HG02571 (cell line): ENCODE results near the gene APBA2.

Source experiments
- ATAC-seq: cut with Tn5 transposase; IDR thresholded peaks from one replicate; pipeline ENCODE4 v1.9.1; 2021; ENCODE audit warnings: mild to moderate bottlenecking, moderate library complexity; ENCODE audit not compliant: unreplicated experiment

The APBA2 gene

GRCh38 chr15:28955160-28955992 lies 69.6 kb downstream of the APBA2 start:
- ATAC-seq = no peak

- ATAC-seq = no peak
Measured at GRCh38 chr15:28955993-28956421, 70.2 kb downstream of the APBA2 start.

GRCh38 chr15:28956491-28956890 lies 70.7 kb downstream of the APBA2 start:
- ATAC-seq = no peak

DNA sequence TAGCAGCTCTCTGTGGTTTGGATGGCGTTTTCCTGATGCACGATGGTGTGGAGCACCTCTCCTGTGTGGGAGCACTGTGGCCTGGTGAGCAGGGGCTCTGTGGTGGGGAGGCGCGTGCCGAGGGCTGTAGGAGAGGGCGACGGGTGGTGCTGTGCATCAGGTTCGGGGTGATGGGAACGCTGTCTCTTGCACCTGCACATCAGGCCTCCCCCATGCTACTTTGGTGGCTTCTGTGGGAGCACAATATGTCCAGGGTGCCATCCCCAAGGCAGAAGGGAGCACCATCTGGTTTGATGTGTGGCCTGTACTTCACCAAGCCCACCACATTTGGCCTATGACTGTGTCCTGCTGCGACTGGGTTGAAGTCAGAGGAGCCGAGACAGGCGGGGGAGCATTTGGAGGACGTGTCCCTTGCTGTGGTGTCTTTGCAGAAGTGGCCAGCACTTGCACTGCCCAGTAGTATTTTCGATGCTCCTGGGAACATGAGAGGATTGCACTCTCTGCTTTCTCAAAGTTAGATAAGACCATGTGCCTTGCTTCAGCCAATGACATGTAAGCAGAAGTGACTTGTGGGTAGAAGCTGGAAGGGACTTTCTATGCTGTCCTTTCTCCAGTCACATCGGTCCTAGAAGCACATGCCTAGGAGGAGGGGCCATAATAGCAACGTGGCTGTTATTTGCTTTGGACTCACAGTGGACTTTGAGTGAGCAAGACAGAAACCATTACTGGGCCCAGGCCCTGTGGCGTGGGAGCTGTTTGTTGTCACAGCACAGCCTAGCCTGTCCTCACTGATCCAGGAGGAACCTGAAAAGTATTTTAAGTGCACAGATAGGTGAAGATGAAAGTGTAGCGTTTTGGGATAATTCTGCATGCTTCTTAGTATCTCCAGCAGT lies 72.1 kb downstream of the APBA2 start:
- no peak for ATAC-seq

GRCh38 chr15:28959326-28959725 lies 73.6 kb downstream of the APBA2 start:
- no peak for ATAC-seq

GRCh38 chr15:28960979-28961378 lies 75.2 kb downstream of the APBA2 start:
- ATAC-seq = no peak

DNA sequence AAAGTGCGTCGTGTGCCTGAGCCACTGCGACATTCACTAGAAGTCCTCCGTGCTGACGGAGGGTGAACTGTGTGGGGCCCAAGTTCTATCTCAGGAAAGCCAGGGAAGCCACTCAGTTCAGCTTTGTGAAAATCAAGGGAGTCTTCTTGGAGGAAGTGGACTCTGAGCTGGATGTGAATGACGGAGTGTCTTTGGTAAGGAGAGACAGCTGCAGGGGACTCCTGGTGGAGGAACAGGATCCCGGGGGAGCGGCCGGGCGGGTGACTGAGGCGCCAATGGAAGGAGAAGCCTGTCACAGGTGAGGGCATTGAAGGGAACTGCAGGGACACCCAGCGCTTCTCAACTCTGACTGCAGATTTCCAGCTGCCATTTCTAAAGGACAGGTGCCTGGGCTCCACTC lies 75.6 kb downstream of the APBA2 start:
- ATAC-seq = no peak

GRCh38 chr15:28962851-28963710 lies 77.3 kb downstream of the APBA2 start:
- no peak for ATAC-seq

DNA sequence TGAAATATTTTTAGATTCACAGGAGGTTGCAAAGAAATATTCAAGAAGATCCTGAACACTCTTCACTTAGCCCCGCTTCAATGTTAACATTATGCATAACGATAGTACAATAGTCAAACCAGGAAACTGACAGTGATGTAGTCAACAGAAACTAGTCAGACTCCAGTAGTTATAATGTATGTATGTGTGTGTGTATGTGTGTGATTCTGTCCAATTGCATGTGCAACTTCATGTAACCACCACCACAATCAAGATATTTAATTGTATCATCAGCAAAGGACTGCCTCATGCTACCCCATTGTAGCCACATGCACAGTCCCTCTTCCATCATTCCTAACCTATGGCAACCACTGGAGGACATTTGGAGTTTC lies 77.9 kb downstream of the APBA2 start:
- no peak for ATAC-seq

DNA sequence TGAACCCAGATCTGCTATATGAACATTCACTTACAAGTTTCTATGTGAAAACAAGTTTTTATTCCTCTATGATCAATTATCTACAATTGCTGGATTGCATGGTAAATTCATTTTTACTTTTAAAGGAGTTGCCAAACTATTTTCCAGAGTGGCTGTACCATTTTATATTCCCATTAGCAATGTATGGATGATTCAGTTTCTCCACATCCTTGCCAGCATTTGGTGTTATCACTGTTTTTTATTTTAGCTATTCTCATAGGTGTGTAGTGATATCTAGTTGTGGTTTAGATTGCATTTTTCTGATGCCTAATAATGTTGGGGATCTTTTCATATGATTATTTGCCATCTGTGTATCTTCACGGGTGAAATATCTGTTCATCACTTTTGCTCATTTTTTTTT lies 78.3 kb downstream of the APBA2 start:
- ATAC-seq = no peak

- no peak for ATAC-seq
Measured at GRCh38 chr15:28967066-28967465, 81.3 kb downstream of the APBA2 start.

DNA sequence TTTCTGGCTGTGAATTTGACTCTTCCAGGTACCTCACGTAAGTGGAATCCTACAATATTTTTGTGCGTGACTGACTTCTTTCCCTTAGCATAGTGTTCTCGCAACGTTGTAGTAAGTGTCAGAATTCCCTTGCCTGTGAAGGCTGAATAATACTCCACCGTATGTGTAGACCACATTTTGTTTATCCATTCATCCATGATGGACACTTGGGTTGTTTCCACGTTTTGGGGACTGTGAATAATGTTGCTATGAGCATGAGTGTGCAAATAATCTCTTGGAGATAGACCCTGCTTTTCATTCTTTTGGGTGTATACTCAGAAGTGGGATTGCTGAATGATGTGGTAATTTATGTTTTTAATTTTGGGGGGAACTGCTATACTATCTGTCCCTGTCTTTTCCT lies 82.2 kb downstream of the APBA2 start:
- ATAC-seq = no peak

DNA sequence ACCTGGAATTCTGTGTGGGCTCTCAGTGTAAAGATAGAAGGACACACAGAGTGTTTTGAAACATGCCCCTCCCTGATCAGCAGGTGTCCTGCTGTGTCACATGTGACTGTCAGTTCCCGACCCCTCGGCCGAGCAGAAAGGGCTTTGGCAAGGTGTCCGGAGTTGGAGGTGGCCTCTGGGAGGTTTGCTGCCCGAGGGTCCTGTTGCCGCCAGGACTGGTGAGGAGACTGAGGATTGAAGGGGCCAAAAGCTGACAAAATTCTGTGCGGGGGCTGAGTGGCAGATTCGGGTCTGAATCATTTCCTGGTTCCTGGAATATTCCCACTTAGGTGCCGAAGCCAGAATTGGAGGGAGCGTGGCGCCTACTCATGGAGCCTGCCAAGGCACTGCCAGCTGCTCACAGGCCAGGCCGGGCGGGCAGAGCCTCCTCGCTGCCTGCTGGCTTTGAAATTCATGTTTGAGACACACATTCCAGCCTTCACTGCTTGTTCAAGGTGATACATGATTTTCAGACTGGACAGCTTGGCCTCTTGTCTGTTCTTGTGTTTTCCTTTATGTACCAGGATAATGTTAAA lies 83.8 kb downstream of the APBA2 start:
- ATAC-seq = no peak

- no peak for ATAC-seq
Measured at GRCh38 chr15:28974142-28974541, 88.4 kb downstream of the APBA2 start.

- no peak for ATAC-seq
Measured at GRCh38 chr15:28975766-28976179, 90.0 kb downstream of the APBA2 start.

GRCh38 chr15:28977377-28978010 lies 91.7 kb downstream of the APBA2 start:
- no peak for ATAC-seq

DNA sequence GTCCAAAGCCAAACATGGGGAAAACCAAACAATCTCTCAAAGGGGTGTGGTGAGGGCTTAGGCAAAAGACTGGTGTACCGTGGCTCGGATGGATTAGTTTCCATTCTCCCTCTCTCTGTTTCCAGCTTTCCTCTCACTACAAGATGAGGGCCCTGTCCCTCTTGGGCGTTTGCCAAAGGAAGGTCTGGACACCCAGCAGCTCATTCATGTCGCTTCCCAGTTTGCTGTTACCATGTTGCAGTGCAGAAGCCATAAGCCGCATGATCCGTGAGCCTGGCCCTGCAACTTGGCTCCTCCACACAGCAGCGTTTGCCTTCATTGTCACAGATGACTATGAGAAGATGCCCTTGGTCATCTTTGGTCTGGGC lies 92.2 kb downstream of the APBA2 start:
- no peak for ATAC-seq

GRCh38 chr15:28978661-28979060 lies 92.9 kb downstream of the APBA2 start:
- no peak for ATAC-seq

- ATAC-seq = no peak
Measured at GRCh38 chr15:28979208-28979841, 93.6 kb downstream of the APBA2 start.
